ENCODE data around the gene MDGA2.
"Not testable (repeated sequence)": the region's sequence is repeated elsewhere in the genome, so short reads cannot be mapped to it uniquely, and the experiment has no call there.

Gene MDGA2

DNA sequence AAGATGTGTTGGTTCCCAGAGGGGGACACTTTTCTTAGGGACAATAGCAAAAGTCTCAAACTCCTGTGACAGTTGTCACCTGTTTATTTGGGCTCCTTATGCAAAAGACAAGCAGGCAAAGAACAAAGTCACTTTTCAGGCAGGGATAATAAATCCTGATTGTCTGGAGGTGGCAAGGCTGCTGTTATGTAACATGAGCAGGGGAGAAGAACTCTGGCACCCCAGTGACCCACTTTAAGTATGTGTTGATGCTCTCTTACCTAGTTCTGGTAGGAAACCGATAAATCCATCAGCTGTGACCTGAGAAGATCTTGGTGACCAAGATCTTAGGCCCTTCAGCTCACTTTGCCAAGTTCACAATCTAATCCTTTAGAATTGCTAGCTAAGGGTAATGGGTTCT, 17.4 kb downstream of the MDGA2 start:
- H3K27me3 Mint-ChIP-seq: no peaks in the 10 kb centered on the region
- peaks cover 0 to 12% of the 10 kb centered on the region in 2 donors for H3K9me3 Mint-ChIP-seq
- H3K27ac Mint-ChIP-seq: no peak overlapping the region
- H3K4me1 Mint-ChIP-seq: no peaks in the 10 kb centered on the region
- no peak overlapping the region for H3K4me3 Mint-ChIP-seq
- no peak for ATAC-seq
- DNase-seq: no peak

DNA sequence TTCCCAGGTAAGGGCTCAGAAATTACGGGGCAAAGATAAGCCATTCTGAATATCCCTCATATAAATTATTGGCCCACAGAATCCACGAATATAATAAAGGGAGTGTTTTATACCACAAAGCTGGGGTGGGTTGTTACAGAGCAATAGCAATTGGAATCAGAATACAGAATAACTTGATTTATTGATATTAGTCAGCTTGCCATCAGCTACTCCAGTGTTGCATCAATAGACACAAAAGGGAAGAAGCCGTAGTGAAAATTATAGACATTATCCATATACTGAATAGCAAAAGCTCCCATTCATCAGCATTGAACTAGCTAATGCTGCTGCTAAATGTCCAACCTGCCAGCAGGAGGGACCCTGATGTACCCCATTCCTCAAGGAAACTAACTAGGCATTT, 18.3 kb downstream of the MDGA2 start:
- Mint-ChIP-seq H3K4me3 (no peak overlapping the region), H3K9me3 (peaks cover 0 to 7% of the 10 kb centered on the region in 2 donors), H3K4me1 (no peaks in the 10 kb centered on the region), H3K27ac (no peak overlapping the region), H3K27me3 (no peaks in the 10 kb centered on the region)
- no peak for DNase-seq
- ATAC-seq: no peak

DNA sequence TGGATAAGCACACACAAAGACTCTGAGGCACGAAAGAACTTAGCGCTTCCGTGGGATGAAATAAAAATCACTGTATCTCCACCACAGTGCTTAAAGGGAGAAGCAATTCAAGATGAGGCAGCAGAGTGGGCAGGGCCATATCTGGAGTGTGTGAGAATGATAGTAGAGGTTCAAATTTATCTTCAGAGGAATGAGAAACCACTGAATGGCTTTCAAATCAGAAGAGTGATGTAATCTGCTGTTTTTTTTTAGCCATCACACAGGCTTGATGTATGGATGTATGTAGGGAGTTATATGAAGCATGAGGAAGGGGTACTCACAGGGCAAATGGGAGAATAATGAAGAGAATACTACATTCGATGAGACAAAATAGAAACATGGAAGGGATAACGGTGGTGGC, 24.1 kb downstream of the MDGA2 start:
- Mint-ChIP-seq H3K27ac (no peak overlapping the region), H3K4me3 (no peak overlapping the region), H3K4me1 (no peaks in the 10 kb centered on the region), H3K9me3 (peaks cover 0 to 5% of the 10 kb centered on the region in 2 donors), H3K27me3 (no peaks in the 10 kb centered on the region)
- no peak for DNase-seq
- no peak for ATAC-seq

DNA sequence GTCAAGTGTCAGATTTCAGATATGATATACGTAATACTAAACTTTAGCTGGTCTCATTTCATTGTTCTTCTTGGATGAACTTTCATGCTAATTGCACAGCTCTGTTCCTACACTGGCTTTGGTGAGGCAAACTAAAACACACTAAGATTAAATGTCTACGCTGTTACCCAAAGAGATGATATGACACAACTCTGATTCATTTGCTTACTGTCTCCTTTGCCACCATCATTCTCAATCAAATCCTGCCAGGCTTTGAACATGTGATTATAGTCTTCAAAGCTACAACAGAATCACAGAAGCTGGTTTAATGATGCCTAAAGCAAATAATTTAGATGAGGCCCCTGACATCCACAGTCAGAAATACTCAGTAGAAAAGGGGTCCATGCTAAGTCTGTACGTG, 37.7 kb downstream of the MDGA2 start:
- no peak overlapping the region for H3K4me3 Mint-ChIP-seq
- ATAC-seq (no peak), DNase-seq (no peak)
- no peaks in the 10 kb centered on the region for H3K4me1 Mint-ChIP-seq
- H3K27me3 Mint-ChIP-seq: no peaks in the 10 kb centered on the region
- H3K9me3 Mint-ChIP-seq: peaks cover 0 to 11% of the 10 kb centered on the region in 2 donors
- H3K27ac Mint-ChIP-seq: no peak overlapping the region

DNA sequence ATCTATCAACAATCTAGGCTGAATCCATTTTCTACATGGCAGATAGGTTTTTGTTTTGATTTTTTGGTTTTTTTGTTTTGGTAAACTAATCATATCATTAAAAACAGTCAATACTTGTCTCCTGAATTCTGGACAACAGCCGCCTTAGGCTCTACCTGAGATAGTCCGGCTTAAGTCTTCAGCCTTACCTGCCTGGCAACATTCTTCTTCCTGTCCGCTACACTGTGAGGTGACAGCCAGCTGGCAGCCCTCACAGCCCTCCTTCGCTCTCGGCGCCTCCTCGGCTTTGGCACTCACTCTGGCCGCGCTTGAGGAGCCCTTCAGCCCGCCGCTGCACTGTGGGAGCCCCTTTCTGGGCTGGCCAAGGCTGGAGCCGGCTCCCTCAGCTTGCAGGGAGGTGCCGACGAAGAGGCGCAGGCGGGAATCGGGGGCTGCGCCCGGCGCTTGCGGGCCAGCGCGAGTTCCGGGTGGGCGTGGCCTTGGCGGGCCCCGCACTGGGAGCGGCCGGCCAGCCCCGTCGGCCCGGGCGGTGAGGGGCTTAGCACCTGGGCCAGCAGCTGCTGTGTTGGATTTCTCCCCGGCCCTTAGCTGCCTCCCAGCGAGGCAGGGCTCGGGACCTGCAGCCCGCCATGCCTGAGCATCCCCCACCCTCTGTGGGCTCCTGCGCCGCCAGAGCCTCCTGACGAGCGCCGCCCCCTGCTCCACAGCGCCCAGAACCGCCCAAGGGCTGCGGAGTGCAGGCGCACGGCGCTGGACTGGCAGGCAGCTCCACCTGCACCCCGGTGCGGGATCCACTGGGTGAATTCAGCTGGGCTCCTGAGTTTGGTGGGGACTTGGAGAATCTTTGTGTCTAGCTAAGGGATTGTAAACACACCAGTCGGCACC, 49.0 kb downstream of the MDGA2 start:
- H3K9me3 Mint-ChIP-seq: peaks cover 13 to 14% of the 10 kb centered on the region in 2 donors
- no peaks in the 10 kb centered on the region for H3K27me3 Mint-ChIP-seq
- DNase-seq: no peak
- H3K4me3 Mint-ChIP-seq: no peak overlapping the region
- H3K27ac Mint-ChIP-seq: no peak overlapping the region
- H3K4me1 Mint-ChIP-seq: no peaks in the 10 kb centered on the region
- no peak for ATAC-seq

DNA sequence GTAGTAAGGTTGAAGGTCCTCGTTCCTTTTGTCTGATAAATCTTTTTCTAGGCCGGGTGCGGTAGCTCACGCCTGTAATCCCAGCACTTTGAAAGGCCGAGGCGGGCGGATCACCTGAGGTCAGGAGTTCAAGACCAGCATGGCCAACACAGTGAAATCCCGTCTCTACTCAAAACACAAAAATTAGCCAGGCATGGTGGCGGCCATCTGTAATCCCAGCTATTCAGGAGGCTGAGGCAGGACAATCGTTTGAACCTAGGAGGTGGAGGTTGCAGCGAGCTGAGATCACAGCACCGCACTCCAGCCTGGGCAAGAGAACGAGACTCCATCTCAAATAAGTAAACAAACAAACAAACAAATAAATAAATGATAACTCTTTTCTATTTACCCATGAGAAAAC, 51.3 kb downstream of the MDGA2 start:
- H3K9me3 Mint-ChIP-seq: peaks cover 13 to 14% of the 10 kb centered on the region in 2 donors
- not testable (repeated sequence) for H3K27me3 Mint-ChIP-seq, ATAC-seq, H3K4me3 Mint-ChIP-seq, H3K27ac Mint-ChIP-seq, DNase-seq, H3K4me1 Mint-ChIP-seq

DNA sequence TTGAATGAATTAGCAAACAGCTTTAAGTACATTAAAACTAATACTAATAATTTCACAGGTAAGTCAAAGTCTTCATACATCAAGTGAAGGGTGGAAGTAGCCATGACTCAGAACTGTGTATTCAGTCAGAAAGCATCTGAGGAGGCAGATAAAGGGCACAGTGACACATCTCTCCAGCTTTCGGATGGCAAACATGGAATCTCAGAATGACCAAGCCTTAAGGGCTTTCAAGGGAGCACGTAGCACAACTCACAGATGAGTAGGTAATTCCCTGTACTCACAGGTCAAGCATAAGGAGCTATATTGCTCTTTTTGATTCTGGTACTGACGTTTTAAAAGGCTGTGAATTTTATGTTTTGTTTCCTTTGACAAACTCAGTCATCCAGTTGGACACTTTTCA, 56.0 kb downstream of the MDGA2 start:
- H3K27me3 Mint-ChIP-seq: no peaks in the 10 kb centered on the region
- peaks cover 7% of the 10 kb centered on the region in 2 donors for H3K9me3 Mint-ChIP-seq
- H3K4me3 Mint-ChIP-seq: no peak overlapping the region
- H3K27ac Mint-ChIP-seq: no peak overlapping the region
- DNase-seq (no peak), ATAC-seq (no peak)
- H3K4me1 Mint-ChIP-seq: no peaks in the 10 kb centered on the region

DNA sequence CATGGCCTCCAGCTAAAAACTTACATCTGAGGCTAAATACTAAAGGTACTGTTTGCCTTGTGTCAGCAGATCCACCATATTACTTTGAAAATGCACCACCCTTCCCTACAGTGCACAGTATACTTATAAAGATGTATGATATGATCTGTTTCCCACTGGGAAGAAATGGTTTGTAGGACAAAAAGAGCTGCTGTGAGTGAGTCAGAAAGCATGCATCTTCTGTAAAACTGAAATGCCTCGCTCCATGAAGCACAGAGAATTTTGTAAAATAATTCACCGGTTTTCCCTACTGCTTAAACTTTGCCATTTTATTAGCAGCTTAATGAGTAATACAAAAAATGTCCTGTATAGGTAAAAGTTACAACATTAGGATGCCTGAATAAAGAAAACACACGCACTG, 68.8 kb downstream of the MDGA2 start:
- no peak overlapping the region for H3K27ac Mint-ChIP-seq
- H3K4me1 Mint-ChIP-seq: no peaks in the 10 kb centered on the region
- H3K9me3 Mint-ChIP-seq: peaks cover 18 to 21% of the 10 kb centered on the region in 2 donors
- no peaks in the 10 kb centered on the region for H3K27me3 Mint-ChIP-seq
- ATAC-seq (no peak), DNase-seq (no peak)
- H3K4me3 Mint-ChIP-seq: no peak overlapping the region

DNA sequence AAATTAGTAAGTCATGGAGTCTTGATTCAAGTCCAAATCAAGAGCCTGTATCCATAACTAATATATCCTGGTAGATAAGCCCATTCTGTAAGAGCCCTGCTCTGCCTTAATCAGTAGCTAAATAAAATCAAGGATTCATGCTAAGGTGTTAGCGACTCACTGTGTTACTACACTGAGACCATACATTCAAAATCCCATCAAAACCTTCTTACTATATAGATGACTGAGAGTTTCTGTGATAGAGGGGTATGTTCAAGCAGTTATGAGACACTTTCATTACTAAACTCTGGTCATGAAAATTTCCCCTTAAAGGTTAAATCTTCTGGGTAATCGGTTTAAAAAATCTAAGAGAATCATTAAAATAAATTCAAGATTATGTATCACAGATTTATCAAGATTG, 78.5 kb downstream of the MDGA2 start:
- Mint-ChIP-seq H3K27ac (no peak overlapping the region), H3K27me3 (no peaks in the 10 kb centered on the region), H3K9me3 (peaks cover 9 to 14% of the 10 kb centered on the region in 2 donors), H3K4me1 (no peaks in the 10 kb centered on the region), H3K4me3 (no peak overlapping the region)
- ATAC-seq (no peak), DNase-seq (no peak)

DNA sequence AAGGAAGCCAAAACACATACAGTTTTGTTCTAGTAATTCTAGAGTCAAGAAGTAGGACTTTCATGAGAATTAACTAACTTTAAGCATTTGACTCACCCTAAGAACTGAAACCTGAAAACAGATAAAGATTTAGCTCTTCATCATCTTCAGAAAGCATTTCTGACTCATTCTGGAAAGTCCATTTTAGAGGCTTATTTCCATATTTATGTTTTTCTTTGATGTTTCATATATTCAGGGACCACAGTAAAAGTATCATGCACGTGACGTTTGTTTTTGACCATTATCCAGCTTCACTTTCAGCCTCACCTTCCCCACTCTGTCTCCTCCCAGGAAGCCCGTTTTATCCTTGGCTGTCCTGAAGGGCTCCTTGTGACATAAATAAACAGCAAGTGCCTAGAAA, 79.2 kb downstream of the MDGA2 start:
- no peaks in the 10 kb centered on the region for H3K27me3 Mint-ChIP-seq
- DNase-seq: no peak
- H3K27ac Mint-ChIP-seq: no peak overlapping the region
- H3K4me3 Mint-ChIP-seq: no peak overlapping the region
- no peaks in the 10 kb centered on the region for H3K4me1 Mint-ChIP-seq
- ATAC-seq: no peak
- H3K9me3 Mint-ChIP-seq: peaks cover 14 to 15% of the 10 kb centered on the region in 2 donors

DNA sequence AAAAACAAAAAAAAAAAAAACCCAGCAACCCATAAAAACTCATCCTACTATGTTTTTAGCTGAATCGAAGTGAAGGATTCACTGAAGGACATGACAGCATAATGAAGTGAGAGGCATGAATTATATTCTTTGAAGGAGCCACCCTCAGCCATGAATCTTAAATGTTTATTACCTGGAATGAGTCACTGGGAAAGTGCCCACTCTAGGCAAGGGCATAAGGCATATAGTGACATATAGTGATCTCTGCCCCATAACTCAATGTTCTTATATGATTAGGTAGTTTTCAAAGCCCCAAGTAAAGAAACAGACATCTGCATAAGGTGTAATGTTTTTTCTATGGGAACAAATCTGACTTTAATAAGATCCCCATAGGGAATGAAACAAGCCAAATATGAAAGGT, 79.9 kb downstream of the MDGA2 start:
- no peaks in the 10 kb centered on the region for H3K4me1 Mint-ChIP-seq
- H3K9me3 Mint-ChIP-seq: peaks cover 14 to 15% of the 10 kb centered on the region in 2 donors
- H3K4me3 Mint-ChIP-seq: no peak overlapping the region
- DNase-seq: no peak
- no peak overlapping the region for H3K27ac Mint-ChIP-seq
- H3K27me3 Mint-ChIP-seq: no peaks in the 10 kb centered on the region
- ATAC-seq: no peak

DNA sequence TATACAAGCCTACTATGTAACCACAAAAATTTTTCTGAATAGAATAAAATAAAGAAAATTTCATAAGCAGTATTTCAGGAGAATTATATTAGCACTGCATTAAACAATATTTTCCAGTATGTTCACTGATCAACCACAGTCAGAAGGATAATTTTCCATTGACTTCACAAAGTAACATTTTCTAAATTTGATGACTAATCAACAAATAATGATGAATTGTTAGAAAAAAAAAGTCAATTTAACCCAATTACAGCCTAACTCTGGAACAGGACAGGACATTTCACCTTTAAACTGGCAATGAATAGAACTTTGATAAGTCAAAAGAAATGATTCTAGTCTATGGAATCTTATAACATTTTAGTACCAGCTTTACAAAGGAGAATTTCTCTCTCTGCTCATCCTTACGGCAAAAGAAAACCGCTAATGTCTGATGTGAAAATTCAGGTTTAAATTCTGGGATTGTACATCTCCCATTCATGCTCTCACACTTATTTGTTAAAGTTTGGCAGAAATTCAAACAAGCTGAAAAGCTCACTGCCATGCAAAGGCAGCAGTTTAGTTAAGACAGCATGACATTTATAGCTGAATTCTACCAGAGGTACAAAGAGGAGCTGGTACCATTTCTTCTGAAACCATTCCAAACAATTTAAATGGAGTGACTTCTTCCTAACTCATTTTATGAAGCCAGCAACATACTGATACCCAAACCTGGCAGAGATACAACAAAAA, 84.5 kb downstream of the MDGA2 start:
- Mint-ChIP-seq H3K4me1 (no peaks in the 10 kb centered on the region), H3K27me3 (no peaks in the 10 kb centered on the region), H3K9me3 (peaks cover 10 to 13% of the 10 kb centered on the region in 2 donors), H3K4me3 (no peak overlapping the region), H3K27ac (no peak overlapping the region)
- no peak for ATAC-seq
- DNase-seq: no peak

DNA sequence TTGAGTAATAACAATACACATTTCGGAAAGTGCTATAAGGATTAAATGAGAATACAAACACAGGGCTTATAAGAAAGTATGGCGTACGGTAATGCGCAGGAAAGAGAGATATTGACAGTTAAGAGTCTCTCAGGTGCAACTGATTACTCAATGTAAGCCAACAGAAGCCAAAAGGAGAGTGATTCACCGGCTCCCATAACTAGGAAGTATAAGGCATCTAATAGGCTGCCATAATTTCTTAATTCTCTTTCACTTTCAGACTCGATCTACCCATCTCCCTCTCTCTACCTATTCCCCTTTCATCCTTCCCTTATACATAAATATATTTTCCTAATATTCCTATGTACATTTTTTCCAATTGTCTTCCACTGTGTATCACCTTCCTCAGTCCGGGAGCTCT, 90.0 kb downstream of the MDGA2 start:
- H3K27ac Mint-ChIP-seq: no peak overlapping the region
- H3K4me1 Mint-ChIP-seq: no peaks in the 10 kb centered on the region
- no peak overlapping the region for H3K4me3 Mint-ChIP-seq
- peaks cover 0 to 10% of the 10 kb centered on the region in 2 donors for H3K9me3 Mint-ChIP-seq
- ATAC-seq (no peak), DNase-seq (no peak)
- H3K27me3 Mint-ChIP-seq: no peaks in the 10 kb centered on the region

DNA sequence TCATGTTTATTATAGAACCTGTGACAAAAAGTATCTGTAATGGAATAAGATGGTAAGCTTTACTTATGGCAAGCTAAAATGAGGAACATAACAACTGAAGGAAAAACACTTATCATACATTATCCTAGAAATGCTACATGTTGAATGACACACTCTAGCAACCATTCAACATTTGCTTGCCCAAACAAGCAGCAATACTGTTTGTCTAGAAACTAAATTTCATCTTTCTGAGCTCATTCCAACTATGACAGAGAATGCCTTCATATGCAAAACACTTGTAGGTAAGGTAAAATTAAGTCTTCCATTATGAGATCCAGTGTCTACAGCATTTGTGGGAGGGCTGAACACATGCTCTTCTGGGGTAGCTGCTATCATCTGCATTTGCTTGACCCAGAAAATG, 108.1 kb downstream of the MDGA2 start:
- Mint-ChIP-seq H3K4me3 (no peak overlapping the region), H3K27me3 (no peaks in the 10 kb centered on the region)

DNA sequence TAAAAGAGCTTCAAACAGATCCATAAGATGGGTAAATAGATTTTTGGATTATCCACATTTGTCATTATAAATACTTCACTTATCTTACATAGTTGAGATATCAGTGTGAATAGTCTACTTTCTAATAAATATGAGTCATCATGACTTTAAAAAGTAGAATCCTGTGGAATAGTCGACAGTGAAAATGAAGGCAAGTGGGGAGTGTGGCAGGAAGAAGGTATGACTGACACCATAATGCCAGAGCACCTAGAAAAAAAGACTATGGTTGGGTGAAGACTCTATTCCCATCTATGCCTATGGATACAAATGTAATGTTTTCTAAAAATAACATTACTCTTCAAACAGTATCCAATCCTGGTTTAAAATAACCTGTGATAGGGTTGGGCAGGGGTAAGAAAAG, 117.5 kb downstream of the MDGA2 start:
- no peak overlapping the region for H3K27ac Mint-ChIP-seq
- DNase-seq (no peak), ATAC-seq (no peak)
- no peaks in the 10 kb centered on the region for H3K4me1 Mint-ChIP-seq
- H3K9me3 Mint-ChIP-seq: peaks cover 11 to 13% of the 10 kb centered on the region in 2 donors
- no peaks in the 10 kb centered on the region for H3K27me3 Mint-ChIP-seq
- H3K4me3 Mint-ChIP-seq: no peak overlapping the region

More for the DNA sequence above, 108.1 kb downstream of the MDGA2 start:
- Mint-ChIP-seq H3K4me1 (no peaks in the 10 kb centered on the region), H3K27ac (no peak overlapping the region), H3K9me3 (peaks cover 9 to 32% of the 10 kb centered on the region in 2 donors)
- ATAC-seq (no peak), DNase-seq (no peak)

DNA sequence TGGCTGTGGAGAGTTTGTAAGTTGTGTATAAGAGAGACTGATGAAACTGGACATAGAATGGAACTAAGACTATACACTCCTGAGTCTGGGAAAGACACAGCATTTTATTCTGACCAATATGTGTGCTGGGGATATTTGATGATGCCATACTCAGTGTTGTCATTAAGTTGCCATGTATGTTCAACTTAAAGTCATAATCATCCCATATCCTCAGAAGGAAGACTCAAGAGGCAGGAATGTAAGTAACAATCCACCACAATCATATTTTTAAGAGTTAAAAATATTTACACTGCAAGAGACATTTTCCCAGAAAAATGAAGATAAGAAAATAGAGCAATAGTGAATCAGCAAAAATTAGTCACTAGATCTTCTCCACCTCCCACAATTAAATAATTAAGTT, 120.1 kb downstream of the MDGA2 start:
- no peak for DNase-seq
- H3K27ac Mint-ChIP-seq: no peak overlapping the region
- no peak overlapping the region for H3K4me3 Mint-ChIP-seq

More for the DNA sequence above, 120.1 kb downstream of the MDGA2 start:
- ATAC-seq: no peak
- Mint-ChIP-seq H3K9me3 (peaks cover 0 to 5% of the 10 kb centered on the region in 2 donors), H3K4me1 (no peaks in the 10 kb centered on the region), H3K27me3 (no peaks in the 10 kb centered on the region)

Measured in stimulated activated naive CD8-positive, alpha-beta T cell treated with anti-CD3 and anti-CD28 coated beads, Interleukin-15, amount 100 ng/mL, for 72 hours (primary cell).